ENCODE data around the gene GRK7. TPM values are rescaled to one million over a fixed set of nuclear protein-coding genes. Genes with fewer than 3 reads are reported as not detected.
"Not testable (repeated sequence)": the region's sequence is repeated elsewhere in the genome, so short reads cannot be mapped to it uniquely, and the experiment has no call there.

Gene GRK7
- total and polyA plus RNA-seq, 2 donors from 2014 or later = not detected

DNA sequence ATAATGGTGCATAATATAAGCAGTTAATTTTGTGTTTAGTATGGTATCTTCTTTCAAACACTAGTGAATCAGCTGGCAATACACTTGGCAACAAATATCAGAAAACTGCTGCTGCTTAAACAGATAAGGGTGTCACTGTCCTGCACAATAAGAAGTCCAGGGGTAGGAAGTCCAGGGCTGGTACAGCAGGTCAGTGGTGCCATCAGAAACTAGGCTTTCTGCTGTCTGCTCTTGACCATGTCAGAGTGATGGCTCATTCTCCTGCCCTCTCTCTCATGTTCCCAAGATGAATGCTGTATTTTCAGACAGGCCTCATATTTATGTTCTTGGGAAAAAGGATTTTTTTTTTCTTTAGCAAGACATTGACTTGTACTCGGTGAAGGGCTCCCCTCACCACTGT is 9.2 kb upstream of the GRK7 start:
- DNase-seq (no peak), FAIRE-seq (no peak)
- Histone ChIP-seq H3K9me3 (ENCODE audit: control insufficient read depth in 2 of 3, insufficient read depth in 1 of 3, low read length in 3 of 3) (no peaks in the 10 kb centered on the region), H3K27ac (ENCODE audit: low read depth in 2 of 2, low read length in 2 of 2) (no peak overlapping the region), H3K27me3 (ENCODE audit: control insufficient read depth, insufficient read depth, low read length) (no peaks in the 10 kb centered on the region), H3K9ac (ENCODE audit: low read length in 3 of 3) (no peak overlapping the region), H3K36me3 (ENCODE audit: control insufficient read depth in 2 of 3, insufficient read depth in 3 of 3, low read length in 3 of 3) (peaks cover 0 to 3% (median 0%) of the 10 kb centered on the region in 3 donors), H3K4me1 (ENCODE audit: control insufficient read depth in 2 of 3, insufficient read depth in 2 of 3, low read depth in 1 of 3, low read length in 3 of 3) (no peaks in the 10 kb centered on the region), H3K4me3 (ENCODE audit: low read length in 3 of 3) (no peak overlapping the region)
- TF ChIP-seq, protein P1, sequence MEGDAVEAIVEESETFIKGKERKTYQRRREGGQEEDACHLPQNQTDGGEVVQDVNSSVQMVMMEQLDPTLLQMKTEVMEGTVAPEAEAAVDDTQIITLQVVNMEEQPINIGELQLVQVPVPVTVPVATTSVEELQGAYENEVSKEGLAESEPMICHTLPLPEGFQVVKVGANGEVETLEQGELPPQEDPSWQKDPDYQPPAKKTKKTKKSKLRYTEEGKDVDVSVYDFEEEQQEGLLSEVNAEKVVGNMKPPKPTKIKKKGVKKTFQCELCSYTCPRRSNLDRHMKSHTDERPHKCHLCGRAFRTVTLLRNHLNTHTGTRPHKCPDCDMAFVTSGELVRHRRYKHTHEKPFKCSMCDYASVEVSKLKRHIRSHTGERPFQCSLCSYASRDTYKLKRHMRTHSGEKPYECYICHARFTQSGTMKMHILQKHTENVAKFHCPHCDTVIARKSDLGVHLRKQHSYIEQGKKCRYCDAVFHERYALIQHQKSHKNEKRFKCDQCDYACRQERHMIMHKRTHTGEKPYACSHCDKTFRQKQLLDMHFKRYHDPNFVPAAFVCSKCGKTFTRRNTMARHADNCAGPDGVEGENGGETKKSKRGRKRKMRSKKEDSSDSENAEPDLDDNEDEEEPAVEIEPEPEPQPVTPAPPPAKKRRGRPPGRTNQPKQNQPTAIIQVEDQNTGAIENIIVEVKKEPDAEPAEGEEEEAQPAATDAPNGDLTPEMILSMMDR (IDR thresholded peaks at IDR 0.05; ENCODE audit: borderline replicate concordance, extremely low read depth, insufficient read depth) = no peak
- intact Hi-C loops (cut with DNase I) = no loop called here

DNA sequence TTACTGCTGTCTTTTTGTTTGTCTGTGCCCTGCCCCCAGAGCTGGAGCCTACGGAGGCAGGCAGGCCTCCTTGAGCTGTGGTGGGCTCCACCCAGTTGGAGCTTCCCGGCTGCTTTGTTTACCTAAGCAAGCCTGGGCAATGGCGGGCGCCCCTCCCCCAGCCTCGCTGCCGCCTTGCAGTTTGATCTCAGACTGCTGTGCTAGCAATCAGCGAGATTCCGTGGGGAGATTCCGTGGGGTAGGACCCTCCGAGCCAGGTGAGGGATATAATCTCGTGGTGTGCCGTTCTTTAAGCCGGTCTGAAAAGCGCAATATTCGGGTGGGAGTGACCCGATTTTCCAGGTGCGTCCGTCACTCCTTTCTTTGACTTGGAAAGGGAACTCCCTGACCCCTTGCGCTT is 656 bp upstream of the GRK7 start:
- H3K4me1 ChIP-seq (ENCODE audit: control insufficient read depth in 2 of 3, insufficient read depth in 2 of 3, low read depth in 1 of 3, low read length in 3 of 3); H3K27me3 ChIP-seq (ENCODE audit: control insufficient read depth, insufficient read depth, low read length); H3K27ac ChIP-seq (ENCODE audit: low read depth in 2 of 2, low read length in 2 of 2); H3K36me3 ChIP-seq (ENCODE audit: control insufficient read depth in 2 of 3, insufficient read depth in 3 of 3, low read length in 3 of 3); DNase-seq; FAIRE-seq; H3K9ac ChIP-seq (ENCODE audit: low read length in 3 of 3); H3K4me3 ChIP-seq (ENCODE audit: low read length in 3 of 3); intact Hi-C loops (cut with DNase I); H3K9me3 ChIP-seq (ENCODE audit: control insufficient read depth in 2 of 3, insufficient read depth in 1 of 3, low read length in 3 of 3): not testable (repeated sequence)

DNA sequence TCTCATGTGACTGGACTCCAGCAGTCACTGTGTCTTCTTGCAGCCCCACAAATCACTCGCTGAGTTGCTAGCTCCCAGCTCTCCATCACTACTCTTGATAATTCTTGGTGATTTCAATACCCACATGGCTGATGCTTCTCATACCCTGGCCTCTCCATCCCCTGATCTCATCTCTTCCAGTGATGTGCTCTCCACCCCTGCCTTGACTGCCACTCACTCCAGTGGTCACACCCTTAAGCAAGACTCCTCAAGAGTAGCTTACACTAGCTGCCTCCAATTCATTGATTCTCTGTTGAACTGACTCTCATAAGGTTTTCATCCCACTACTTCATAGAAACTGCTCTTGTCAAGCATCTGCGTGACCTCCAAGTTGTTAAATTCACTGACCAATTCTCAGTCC is 837 bp downstream of the GRK7 start:
- no peaks in the 10 kb centered on the region for H3K27me3 ChIP-seq (ENCODE audit: control insufficient read depth, insufficient read depth, low read length)
- intact Hi-C loops (cut with DNase I) = no loop called here
- no peaks in the 10 kb centered on the region for H3K4me1 ChIP-seq (ENCODE audit: control insufficient read depth in 2 of 3, insufficient read depth in 2 of 3, low read depth in 1 of 3, low read length in 3 of 3)
- no peak overlapping the region for H3K4me3 ChIP-seq (ENCODE audit: low read length in 3 of 3)
- DNase-seq (no peak), FAIRE-seq (no peak)
- TF ChIP-seq, protein P1 (IDR thresholded peaks at IDR 0.05; ENCODE audit: borderline replicate concordance, extremely low read depth, insufficient read depth) = no peak
- H3K9me3 ChIP-seq (ENCODE audit: control insufficient read depth in 2 of 3, insufficient read depth in 1 of 3, low read length in 3 of 3) = no peaks in the 10 kb centered on the region
- no peak overlapping the region for H3K9ac ChIP-seq (ENCODE audit: low read length in 3 of 3)
- H3K27ac ChIP-seq (ENCODE audit: low read depth in 2 of 2, low read length in 2 of 2) = no peak overlapping the region
- no peaks in the 10 kb centered on the region for H3K36me3 ChIP-seq (ENCODE audit: control insufficient read depth in 2 of 3, insufficient read depth in 3 of 3, low read length in 3 of 3)

DNA sequence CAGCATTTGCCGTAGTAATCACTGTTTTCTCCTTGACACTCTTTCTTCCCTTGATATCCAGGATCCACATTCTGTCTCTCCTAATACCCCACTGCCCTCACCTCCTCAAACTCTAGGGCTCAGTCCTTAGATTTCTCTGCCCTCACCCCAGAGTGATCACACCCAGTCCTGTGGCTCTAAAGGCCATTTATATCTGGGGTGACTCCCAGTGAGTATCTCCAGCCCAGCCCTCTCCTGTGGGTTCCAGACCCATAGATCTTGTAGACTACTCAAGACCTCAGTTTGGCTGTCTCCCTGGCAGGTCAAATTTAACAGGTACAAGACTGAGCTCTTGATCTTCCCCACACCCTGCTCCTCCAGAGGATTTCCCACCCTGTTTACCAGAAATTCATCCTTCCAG is 1.3 kb downstream of the GRK7 start:
- no peak overlapping the region for H3K9ac ChIP-seq (ENCODE audit: low read length in 3 of 3)
- no peak overlapping the region for H3K4me3 ChIP-seq (ENCODE audit: low read length in 3 of 3)
- TF ChIP-seq, protein P1 (IDR thresholded peaks at IDR 0.05; ENCODE audit: borderline replicate concordance, extremely low read depth, insufficient read depth) = no peak
- no peak overlapping the region for H3K27ac ChIP-seq (ENCODE audit: low read depth in 2 of 2, low read length in 2 of 2)
- H3K9me3 ChIP-seq (ENCODE audit: control insufficient read depth in 2 of 3, insufficient read depth in 1 of 3, low read length in 3 of 3) = no peaks in the 10 kb centered on the region
- FAIRE-seq (no peak), DNase-seq (no peak)
- H3K4me1 ChIP-seq (ENCODE audit: control insufficient read depth in 2 of 3, insufficient read depth in 2 of 3, low read depth in 1 of 3, low read length in 3 of 3) = no peaks in the 10 kb centered on the region
- H3K36me3 ChIP-seq (ENCODE audit: control insufficient read depth in 2 of 3, insufficient read depth in 3 of 3, low read length in 3 of 3) = no peaks in the 10 kb centered on the region
- intact Hi-C loops (cut with DNase I) = no loop called here
- no peaks in the 10 kb centered on the region for H3K27me3 ChIP-seq (ENCODE audit: control insufficient read depth, insufficient read depth, low read length)
